ENCODE data around the gene PARP14. TPM values are rescaled to one million over a fixed set of nuclear protein-coding genes. Genes with fewer than 3 reads are reported as not detected.
"Not testable (repeated sequence)": the region's sequence is repeated elsewhere in the genome, so short reads cannot be mapped to it uniquely, and the experiment has no call there.

Gene PARP14
- total and polyA plus RNA-seq, 11 donors = 5.0 to 104 (median 12.5) TPM

DNA sequence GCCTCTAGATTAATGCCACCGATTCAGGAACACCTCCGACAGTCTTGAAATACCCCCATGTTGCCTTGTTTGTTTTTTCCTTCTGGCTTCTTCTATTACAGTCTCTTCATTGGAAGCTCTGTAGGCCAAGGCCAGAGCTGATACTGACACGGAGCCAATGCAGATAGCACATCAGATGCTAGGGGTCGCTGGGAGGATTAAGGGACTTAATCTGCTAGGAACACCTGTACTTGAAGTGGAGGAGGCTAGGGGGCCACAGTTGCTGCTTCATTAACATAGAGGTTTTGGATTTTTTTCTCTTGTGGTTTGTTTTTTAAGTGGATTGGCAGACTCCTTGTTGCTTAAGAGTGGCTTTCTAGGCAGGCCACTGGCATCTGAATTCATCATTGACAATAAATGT is 49.6 kb downstream of the PARP14 start:
- Histone ChIP-seq H3K4me3 (no peak overlapping the region), H3K36me3 (peaks cover 0 to 59% (median 12%) of the 10 kb centered on the region in 9 donors), H3K4me1 (no peaks in the 10 kb centered on the region), H3K27ac (no peak overlapping the region), H3K27me3 (no peaks in the 10 kb centered on the region), H3K9me3 (no peaks in the 10 kb centered on the region)
- DNase-seq (no peak), ATAC-seq (no peak)
- 81 to 88% (median 85%) methylated on average over 4 of the region's 4 CpGs for WGBS, 4 donors
- intact Hi-C loops (cut with DNase I) = no loop called here
- TF ChIP-seq POLR2A (IDR thresholded peaks at IDR 0.05) = no peak

- H3K36me3 ChIP-seq = peaks cover 0 to 37% (median 10%) of the 10 kb centered on the region in 9 donors
- intact Hi-C loops (cut with DNase I); H3K9me3 ChIP-seq; H3K27ac ChIP-seq; DNase-seq; H3K27me3 ChIP-seq; ATAC-seq; H3K4me3 ChIP-seq; H3K4me1 ChIP-seq: not testable (repeated sequence)
- 93 to 96% (median 95%) methylated on average over 17 to 22 of the region's 22 CpGs for WGBS, 4 donors
Observed at GRCh38 chr3:122732682-122733525, 52.3 kb downstream of the PARP14 start.

DNA sequence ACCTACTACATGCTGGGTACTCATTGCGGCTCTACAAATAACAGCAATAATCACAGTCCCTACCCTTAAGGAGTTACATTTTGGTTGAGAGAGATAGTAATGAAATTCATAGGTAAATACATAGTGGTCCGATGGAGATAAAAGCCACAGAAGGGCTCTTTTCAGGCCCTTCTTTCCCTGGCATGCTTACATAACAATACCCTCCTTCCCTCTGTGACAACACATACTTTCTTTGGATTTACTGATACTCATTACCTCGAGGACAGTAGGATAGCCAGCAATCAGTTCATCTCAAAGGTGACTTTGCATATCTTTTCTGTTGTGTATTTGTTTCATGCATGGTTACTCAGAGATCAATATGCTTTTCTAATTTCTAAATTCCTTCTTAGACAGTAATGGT is 58.5 kb downstream of the PARP14 start:
- peaks cover 0 to 42% (median 23%) of the 10 kb centered on the region in 9 donors for H3K36me3 ChIP-seq
- ATAC-seq (no peak), DNase-seq (no peak)
- peaks cover 0 to 10% (median 0%) of the 10 kb centered on the region in 12 donors for H3K9me3 ChIP-seq
- 76 to 85% (median 83%) methylated on average over 3 of the region's 3 CpGs for WGBS, 4 donors
- TF ChIP-seq, protein P1, sequence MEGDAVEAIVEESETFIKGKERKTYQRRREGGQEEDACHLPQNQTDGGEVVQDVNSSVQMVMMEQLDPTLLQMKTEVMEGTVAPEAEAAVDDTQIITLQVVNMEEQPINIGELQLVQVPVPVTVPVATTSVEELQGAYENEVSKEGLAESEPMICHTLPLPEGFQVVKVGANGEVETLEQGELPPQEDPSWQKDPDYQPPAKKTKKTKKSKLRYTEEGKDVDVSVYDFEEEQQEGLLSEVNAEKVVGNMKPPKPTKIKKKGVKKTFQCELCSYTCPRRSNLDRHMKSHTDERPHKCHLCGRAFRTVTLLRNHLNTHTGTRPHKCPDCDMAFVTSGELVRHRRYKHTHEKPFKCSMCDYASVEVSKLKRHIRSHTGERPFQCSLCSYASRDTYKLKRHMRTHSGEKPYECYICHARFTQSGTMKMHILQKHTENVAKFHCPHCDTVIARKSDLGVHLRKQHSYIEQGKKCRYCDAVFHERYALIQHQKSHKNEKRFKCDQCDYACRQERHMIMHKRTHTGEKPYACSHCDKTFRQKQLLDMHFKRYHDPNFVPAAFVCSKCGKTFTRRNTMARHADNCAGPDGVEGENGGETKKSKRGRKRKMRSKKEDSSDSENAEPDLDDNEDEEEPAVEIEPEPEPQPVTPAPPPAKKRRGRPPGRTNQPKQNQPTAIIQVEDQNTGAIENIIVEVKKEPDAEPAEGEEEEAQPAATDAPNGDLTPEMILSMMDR (IDR thresholded peaks at IDR 0.05) = no peak
- TF ChIP-seq POLR2A (IDR thresholded peaks at IDR 0.05) = no peak
- no peak overlapping the region for H3K4me3 ChIP-seq
- H3K27me3 ChIP-seq = no peaks in the 10 kb centered on the region
- intact Hi-C loops (cut with DNase I) = no loop called here
- no peak overlapping the region for H3K27ac ChIP-seq
- no peaks in the 10 kb centered on the region for H3K4me1 ChIP-seq

- intact Hi-C loops (cut with DNase I) = no loop called here
- ATAC-seq (no peak), DNase-seq (no peak)
- TF ChIP-seq POLR2A (IDR thresholded peaks at IDR 0.05) = no peak
- TF ChIP-seq, protein P1 (IDR thresholded peaks at IDR 0.05) = no peak
- Histone ChIP-seq H3K36me3 (peaks cover 0 to 47% (median 23%) of the 10 kb centered on the region in 9 donors), H3K4me3 (no peak overlapping the region), H3K9me3 (peaks cover 0 to 10% (median 0%) of the 10 kb centered on the region in 12 donors), H3K4me1 (no peaks in the 10 kb centered on the region), H3K27me3 (no peaks in the 10 kb centered on the region), H3K27ac (no peak overlapping the region)
Observed at GRCh38 chr3:122742234-122742633, 61.6 kb downstream of the PARP14 start.

- H3K4me1 ChIP-seq = no peaks in the 10 kb centered on the region
- ATAC-seq (no peak), DNase-seq (no peak)
- peaks cover 0 to 10% (median 0%) of the 10 kb centered on the region in 12 donors for H3K9me3 ChIP-seq
- no peak overlapping the region for H3K27ac ChIP-seq
- TF ChIP-seq, protein P1 (IDR thresholded peaks at IDR 0.05) = no peak
- no peak for TF ChIP-seq POLR2A (IDR thresholded peaks at IDR 0.05)
- peaks cover 0 to 48% (median 23%) of the 10 kb centered on the region in 9 donors for H3K36me3 ChIP-seq
- intact Hi-C loops (cut with DNase I) = no loop called here
- no peak overlapping the region for H3K4me3 ChIP-seq
- no peaks in the 10 kb centered on the region for H3K27me3 ChIP-seq
- 95 to 96% (median 96%) methylated on average over 4 of the region's 4 CpGs for WGBS, 4 donors
Observed at GRCh38 chr3:122743581-122744120, 63.0 kb downstream of the PARP14 start.
